ENCODE results near the gene SMOC2.

SMOC2 gene

DNA sequence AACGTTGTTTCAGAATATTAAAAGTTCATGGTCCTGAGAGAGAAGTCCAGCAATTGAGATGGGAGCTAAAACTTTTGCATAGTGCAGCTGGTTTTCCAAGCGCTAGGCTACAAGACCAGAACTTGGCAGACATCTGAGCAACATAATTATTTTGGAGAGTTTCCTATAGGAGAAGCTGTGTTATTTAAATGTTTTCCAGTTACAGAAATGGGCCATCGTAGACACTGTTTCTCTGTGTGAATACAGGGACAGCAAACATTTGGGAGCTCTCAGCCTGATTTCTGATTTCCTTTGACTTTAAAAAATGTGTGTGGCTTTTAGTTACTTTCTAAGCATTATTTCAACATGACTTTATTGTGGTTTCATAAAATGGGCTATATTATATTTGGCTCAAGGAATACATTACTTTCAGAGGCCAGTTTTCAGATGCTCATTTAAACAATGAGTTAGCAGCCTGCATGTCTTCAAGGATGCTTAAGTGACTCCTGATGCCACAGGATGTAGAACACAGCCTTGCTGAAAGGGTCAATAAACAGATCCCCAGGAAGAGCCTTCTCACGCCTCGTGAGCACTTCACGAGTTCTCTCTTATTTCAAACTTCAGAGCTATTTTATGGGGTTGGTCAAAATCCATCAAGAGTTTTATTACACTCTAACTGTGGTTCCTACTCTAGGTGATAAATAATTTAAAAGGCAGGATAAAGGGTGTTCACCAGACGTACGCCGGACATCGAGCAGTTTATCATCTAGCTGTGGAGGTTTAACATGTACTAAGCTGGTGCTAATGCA is 193.8 kb downstream of the SMOC2 start:
- no peak for DNase-seq

DNA sequence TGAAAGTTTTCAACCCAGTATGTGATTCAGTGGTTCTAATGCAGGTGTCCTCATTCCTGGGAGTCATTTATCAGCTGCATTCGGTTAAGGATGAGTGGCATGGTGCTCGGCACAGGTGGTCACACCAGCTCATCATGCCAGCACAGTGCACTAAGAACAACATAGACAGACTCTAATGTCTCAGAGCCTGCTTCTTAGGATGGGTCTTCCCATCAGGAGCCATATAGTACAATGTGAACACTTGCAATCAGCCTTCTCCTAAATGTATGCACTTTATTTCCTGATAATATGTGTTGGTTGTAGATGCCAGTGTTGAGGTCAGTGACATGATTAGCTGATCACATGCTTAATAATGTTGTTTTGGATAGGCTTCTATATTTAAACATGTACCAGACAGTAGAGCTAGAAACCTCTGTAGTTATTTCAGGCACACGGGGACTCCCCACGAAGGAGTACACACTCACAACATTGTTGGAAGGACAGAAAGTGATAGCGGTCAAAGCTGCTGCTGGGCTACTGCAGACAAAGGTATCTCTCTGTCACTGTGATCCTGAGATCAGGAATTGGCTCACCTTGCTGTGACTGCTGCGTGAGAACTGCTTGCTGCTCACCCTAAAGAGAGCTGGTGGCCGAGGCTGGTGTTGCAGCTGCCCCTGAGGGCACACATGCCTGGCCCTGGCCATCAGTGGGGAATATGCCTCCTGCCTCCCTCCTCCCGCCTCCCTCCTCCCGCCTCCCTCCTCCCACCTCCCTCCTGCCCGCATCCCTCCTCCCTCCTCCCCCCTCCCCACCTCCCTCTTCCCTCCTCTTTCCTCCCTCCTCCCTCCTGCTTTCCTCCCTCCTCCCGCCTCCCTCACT is 195.4 kb downstream of the SMOC2 start:
- no peak for DNase-seq

DNA sequence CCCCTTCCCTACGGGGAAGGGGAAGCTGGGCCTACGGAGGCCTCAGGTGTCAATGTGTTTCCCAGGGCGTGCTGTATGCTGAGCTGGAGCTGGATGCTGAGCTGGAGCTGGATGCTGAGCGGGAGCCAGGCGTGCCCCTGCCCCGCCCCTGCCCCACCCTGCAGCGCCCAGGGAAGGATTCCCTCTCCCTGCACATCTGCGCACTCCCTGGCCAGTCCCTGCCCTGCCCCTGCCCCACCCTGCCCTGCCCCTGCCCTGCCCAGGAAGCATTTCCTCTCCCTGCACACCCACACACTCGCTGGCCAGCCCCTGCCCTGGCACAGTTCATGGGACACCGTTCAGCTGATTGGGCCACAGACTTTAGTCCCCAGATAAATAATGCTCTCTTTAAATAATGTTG is 196.8 kb downstream of the SMOC2 start:
- no peak for DNase-seq

DNA sequence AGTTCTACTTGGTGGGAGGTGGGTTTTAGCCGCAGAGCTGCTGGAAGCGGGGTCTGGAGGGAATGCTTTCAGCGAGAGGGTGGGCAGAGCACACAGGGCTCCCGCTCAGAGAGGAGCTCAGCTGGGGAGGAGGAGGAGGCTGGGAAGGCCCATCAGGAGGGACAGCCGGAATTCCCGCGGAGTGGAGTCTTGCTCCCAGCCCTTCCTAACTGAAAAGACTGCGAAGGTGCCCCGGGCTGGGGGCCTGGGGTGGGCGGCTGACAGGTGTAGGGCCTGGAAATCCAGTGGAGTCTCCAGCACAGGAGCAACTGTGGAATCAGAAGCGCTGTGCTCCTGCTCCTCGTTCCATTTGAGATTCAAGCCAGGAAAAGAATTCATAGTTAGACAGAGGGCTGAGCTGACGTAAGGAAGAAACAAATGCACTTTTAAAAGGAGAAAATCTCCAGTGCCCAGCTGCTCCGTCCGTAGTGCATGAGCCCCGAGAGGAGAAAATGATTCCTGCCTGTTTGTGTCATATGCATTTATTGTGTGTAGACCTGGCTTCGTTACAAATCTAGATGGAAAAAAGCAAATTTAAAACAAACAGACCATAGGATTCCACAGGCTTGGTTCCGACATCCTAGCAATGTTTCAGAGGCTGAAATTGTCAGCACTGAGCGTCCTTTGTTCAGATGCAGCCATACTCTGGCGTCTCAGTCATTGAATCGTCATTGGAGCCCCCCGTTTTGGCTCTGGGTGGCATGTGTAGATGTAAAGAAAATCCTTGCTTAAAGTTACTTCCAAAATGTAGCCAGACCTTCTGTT is 197.7 kb downstream of the SMOC2 start:
- no peak for DNase-seq

DNA sequence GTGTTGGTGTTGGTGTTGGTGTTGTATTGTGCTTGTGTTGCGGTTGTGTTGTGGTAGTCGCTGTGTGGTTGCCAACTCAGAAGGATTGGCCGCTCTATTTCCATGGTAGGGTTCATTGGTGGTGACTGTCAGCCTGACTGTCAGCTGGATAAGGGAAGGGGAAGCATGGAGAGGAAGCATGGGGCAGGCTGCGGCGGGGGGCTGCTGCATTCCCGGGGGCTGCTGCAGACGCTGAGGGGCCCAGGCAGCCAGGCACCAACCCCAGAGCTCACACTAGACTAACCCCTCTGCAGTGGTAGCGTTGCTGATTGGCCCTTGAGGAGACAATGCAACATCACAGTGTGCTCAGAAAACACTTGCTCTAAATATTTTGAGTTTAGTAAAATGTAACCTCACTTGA is 199.2 kb downstream of the SMOC2 start:
- no peak for DNase-seq

DNA sequence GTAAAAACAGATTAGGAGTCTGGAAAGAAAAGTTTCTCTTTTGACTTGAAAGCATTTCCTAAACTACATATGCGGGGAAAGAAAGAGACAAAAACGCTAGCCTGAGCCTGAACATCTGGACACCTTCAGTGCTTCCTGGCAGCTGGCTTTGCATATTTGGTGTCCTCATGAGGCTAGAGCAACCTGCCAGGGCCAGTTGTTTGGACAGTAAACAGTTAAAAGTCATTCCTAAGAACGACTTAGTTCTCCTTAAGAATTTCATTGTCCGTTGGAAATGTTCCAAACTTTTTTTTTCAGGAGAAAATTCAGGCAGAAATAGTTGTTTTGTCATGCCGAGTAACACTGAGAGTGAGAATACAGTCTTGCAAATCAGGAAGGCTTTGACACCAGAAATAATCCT is 199.8 kb downstream of the SMOC2 start:
- no peak for DNase-seq

DNA sequence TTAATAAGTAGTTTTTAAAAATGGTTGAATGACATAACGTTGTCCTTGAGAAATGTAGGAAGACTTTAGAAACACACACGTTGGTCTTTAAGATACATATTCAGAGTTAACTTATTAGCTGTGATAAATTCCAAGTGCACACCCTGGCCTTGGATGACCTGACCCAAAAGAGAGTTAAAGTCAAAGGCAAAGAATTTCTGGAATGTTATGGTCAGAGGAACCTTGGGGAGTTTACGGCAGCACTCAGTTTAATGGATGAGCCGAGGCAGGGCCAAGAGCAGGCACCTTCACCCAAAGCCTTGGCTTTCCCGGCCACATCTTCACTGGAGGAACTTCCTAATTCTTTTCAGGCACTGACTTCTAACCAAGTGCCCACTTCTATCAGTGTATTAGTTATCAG is 200.5 kb downstream of the SMOC2 start:
- no peak for DNase-seq

DNA sequence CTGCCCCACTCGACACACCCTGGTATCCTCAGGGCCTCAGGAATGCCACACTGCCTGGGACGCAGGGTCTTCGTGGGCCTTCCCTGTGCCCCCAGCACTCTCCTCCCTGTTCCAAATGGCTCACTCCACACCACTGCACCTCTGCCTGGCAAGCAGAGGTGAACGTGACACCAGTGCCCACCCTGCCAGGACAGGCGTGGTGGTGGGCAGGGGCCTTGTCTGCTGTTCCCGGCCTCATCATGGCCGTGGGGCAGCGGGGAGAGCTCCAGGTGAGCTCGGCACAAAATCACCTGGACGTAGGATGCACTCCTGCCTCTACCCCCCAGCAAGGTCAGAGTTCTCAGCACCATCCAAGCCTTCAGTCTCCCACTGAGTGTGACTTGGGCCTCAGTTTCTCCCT is 202.4 kb downstream of the SMOC2 start:
- DNase-seq: no peak

DNA sequence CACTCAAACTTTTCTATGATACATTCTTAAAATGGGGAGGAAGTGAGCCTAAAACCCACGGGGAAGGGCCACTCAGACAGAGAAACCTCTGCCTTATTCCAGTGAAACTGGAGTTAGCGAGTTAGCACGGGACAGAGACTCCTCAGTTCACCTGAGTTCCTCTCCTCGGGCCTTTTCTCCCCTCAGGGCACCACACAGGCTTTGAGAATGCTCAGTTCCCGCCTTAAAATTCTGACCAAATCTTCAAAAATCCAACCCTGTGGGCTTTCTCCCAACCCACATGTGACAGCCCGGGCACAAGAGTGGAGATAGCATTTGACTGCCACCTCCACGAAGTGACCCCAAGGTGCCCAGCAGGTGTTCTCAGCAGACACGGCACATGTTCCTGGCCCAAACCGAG is 204.3 kb downstream of the SMOC2 start:
- DNase-seq: no peak

DNA sequence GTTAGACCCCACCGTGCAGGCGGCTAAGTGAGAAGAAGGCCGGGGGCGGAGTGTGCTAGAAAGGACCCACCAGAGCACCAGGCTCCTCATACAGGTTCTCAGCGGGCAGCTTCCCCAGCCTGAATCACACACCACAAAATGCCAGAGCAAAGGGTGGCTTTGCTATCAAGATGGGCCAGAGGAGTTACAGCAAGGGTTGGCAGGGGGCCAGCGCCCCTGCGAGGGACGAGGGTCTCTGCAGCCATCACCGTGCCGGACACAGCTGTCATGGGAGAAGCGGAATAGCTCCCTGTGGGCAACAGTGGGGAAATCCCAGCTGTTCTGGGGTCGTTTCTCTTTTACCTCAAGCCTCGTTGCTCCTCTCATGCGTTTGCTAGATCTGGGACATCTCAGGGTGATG is 206.3 kb downstream of the SMOC2 start:
- DNase-seq: no peak

DNA sequence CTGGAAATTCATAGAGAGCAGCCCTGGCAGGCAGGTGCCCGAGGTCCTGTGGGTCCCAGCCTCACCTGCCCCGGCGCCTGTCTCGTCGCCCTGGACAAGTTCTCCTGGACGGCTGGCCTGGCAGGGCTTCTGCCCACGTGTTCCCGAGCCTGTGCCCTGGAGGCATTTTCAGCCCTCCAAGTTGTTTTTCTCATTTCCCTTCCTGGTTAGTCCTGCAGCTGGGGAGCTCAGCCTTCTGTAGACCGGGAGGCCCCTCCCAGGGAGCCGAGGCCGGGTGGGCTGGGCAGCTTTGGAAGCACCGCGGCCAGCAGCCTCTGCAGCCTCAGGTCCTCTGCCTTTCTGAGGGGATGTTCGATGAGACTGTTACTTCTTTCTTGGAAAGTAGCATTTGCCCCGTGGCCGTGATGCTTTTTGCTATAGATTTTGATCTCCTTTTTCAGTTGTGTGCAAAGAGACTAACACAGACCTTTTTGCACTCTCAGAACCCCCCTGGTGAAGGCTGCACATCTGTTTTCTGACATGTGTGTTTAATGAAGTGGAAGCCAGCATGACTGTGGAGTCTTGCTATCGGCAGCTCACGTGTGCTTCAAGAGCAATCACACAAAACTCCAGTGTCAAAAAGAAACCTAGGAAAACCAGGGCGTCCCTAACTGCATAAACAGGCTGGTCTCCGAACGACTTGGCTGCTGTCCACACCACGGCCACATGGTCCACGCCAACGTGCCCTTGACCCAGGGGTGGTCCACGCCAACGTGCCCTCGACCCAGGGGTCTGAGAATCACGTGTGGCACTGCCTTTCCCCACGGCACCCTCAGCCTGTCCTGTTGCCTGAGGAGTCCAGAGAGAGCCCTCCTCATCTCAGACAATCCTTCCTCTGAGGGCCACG is 207.5 kb downstream of the SMOC2 start:
- no peak for DNase-seq

DNA sequence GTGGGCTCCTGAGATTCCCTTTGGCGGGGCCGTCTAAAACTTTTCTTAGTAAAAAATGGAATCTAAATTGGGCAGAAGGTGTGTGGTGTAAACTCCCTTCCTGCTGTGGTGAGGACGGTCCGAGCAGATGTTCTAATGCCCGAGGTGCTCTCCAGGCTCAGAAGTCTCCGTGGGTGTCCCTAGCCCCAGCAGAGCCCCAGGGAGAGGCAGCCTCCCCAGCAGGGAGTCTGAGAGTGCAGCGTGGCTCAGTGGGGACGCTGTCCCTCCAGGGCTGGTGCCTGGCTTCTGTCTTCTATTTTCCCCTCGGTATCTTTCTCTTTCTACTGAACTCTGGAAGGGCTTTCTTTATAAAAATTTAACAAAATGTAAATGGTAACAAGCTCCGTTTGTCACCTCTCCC is 208.2 kb downstream of the SMOC2 start:
- no peak for DNase-seq

DNA sequence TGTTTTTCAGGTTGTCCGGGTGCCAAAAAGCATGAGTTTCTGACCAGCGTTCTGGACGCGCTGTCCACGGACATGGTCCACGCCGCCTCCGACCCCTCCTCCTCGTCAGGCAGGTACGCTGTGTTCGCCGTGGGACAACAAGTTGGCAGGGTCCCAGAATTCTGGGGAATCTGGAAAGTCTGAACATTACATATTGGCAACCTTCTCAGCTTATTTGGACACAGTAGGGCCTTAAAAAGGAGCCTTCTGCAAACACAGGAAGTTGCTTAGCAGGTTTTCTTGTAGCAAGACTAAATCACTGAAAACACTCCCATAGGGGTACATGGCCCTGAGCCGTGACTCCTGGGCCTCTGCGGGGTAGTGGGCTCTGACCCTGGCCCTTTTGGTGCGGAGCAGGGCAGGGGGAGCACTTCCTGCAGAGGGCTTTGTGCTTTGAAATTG is 209.7 kb downstream of the SMOC2 start:
- DNase-seq: no peak

DNA sequence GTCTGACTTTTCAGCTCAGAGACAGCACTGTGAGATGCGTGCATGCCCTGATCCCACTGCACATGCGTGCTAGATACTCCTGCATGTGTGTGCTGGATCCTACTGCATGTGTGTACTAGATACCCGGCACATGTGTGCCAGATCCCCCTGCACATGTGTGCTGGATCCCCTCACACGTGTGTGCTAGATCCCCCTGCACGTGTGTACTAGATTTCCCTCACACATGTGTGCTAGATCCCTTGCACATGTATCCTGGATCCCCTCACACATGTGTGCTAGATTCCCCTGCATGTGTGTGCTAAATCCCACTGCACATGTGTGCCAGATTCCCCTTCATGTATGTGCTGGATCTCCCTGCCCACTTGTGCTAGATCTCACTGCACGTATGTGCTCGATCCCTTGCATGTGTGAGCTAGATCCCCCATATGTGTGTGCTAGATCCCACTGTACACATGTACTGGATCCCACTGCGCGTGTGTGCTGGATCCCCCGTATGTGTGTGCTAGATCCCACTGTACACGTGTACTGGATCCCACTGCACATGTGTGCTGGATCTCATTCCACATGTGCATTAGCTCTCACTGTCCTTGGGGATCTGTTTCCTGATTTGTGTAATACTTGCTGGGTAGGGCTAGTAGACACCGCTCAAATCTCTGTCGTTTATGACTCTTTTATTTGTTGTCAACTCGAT is 214.6 kb downstream of the SMOC2 start:
- DNase-seq: no peak

DNA sequence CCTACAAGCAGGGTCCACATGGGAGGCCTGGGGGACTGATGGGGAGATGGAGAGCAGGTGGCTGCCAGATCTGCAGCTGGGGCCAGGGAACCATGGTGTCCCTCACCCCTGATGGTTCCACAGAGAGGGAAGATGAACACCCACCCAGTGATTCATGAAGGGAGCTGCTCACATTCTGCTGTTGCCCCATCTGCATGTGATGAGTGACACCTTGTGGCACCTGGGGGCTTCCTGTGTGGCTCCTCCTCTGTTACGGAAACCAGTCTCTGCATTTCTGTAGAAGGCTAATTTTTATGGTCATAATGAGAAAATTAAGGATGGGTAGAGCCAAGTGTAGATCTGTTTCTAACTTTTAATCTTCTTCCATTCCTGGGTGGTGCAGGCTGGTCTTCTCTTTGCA is 217.1 kb downstream of the SMOC2 start:
- no peak for DNase-seq

DNA sequence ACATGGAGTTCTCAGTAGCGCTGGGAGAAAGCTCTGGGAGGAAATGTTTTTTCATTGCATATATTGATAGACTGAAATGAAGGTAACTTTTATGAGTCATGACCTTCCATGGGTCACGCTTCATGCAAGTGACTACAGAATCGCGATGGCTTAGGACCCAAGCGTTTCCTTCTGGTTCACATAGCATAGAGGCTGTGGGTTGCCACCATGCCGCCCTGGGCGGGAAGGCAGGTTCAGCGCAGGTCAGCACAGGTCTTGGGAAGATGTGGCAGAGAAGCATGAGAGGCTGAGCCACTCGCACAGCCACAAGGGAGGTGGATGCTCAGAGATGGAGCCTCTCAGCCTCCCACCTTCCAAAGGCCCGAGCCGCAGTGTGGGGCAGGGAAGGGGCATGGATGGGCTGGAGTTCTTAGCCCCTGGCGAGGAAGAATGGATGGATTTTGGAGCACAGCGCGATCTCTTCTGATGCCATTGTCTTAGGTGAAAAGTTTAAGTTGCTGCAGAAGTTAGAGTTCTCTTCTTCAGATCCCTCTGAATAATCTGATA is 219.5 kb downstream of the SMOC2 start:
- no peak for DNase-seq

DNA sequence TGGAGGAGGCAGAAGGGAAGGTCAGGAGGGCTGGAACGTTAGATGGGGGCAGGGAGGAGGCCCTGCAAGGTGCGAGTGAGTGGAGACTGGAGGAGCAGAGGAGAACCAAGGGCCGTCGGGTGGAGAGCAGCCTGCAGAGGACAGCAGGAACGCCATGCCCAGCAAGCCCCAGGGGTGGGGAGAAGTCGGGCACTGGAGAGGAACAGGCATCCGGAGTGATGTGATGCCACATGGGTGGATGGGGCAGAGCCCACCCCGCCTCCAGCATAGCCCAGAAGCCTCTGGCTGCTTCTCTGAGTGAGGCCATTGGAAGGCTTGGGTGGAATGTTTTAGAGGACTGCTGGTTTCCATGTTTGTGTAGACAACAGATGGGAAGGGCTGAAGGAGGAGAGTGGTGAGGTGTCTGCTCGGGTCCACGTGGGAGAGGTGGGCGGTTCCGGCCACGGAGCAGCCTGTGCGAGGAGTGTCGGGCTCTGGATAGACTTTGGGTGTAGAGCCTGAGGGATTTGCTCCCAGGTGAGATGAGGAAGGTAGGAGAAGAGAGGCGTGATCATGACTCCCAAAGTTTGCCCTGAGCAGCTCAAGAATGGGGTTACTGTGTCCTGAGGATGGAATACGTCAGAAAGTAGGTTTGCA is 221.4 kb downstream of the SMOC2 start:
- DNase-seq: no peak

DNA sequence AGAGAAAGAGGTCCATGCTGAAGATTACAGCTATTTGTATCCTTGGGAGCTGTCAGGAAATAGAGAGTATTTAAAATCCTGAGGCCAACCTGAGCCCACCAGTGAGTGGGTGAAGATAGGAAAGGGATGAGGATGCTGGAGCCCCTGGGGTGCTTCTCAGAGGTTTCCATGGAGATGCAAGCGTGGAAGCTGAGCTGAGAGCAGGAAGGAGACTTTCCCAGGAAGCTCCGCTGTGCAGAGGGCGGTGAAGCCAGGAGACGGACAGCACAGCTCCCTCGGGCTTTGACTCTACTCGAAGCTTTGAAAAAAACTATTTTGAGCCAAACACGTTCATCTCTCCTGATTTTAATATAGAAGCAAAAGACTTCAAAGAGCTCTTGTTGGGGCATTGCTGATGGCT is 222.1 kb downstream of the SMOC2 start:
- DNase-seq: no peak

DNA sequence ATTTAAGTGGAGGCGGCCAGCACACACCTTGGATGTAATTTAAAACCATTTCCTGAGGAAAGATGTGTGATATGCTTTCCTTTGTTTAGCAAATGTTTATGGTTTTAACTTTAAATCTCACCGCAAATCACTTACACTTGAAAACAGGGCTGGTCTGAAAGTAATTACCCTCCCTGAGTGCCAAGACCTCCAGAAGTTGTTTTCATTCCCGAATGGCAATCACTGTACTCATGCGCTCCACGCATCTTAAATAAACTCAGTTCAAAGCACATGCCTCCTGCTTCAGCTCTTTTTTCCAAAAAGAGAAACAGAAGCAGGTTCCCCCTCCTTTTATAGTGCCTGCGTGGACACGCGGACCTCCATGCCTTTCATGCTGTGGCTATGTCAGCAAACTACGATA is 224.0 kb downstream of the SMOC2 start:
- no peak for DNase-seq

DNA sequence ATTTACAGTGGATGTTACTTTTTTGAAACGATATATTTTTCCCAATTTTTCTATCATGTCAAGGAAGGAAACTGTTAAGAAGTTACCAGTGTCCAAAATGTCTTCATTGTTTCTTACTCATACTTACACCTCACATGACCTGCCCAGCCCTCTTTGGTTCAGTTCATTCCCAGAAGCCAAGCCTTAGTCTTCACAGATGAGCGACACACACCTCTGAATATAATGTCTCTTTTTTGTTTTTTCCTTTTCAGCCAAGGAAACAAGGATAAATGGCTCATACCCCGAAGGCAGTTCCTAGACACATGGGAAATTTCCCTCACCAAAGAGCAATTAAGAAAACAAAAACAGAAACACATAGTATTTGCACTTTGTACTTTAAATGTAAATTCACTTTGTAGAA is 225.2 kb downstream of the SMOC2 start:
- DNase-seq: no peak
